ENCODE data around the gene KCNK1. TPM values are rescaled to one million over a fixed set of nuclear protein-coding genes. Genes with fewer than 3 reads are reported as not detected.

KCNK1 gene
- polyA plus RNA-seq, 1 of the 3 experiments (the other 2 are of a cell fraction), result 10.6 TPM

GRCh38 chr1:233671286-233671685 is 57.4 kb downstream of the KCNK1 start (continued):
- TF ChIP-seq POLR2AphosphoS5 (IDR thresholded peaks at IDR 0.05; ENCODE audit: low read depth, low read length), result no peak

DNA sequence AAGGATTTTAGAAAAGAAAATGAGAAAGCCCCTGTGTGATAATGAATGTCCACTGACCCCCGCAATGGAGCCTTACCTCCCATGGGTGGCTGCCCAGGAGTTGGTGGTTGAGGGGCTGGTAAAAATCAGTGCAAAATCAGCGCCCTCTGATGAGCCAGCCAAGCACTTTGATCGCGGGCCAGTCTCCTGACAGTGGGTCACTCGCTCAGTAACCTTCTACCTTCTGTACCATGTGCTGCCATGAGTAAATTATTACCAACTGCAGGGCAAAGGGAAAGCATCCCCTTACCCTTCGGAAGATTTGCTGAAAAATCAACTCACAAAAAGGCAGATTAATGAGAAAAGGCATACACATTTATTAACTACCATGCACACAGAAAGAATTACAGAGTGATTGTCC is 58.8 kb downstream of the KCNK1 start:
- H3K9ac ChIP-seq, result no peak overlapping the region
- no peaks in the 10 kb centered on the region for H3K9me2 ChIP-seq
- peaks cover 8 to 11% of the 10 kb centered on the region in 2 experiments for H3K36me3 ChIP-seq (replicated peaks in 1 of 2; ENCODE audit: control insufficient read depth in 1 of 2, insufficient read depth in 2 of 2, low read length in 1 of 2)
- WGBS (ENCODE audit: low lambda C conversion rate), result 89% methylated on average over 6 of the region's 6 CpGs
- ChIA-PET POLR2A (no interaction called here), CTCF (no interaction called here)
- H3K27ac ChIP-seq (ENCODE audit: low read depth in 2 of 2, low read length in 1 of 2), result no peak overlapping the region
- H4K20me1 ChIP-seq (ENCODE audit: insufficient read depth), result no peaks in the 10 kb centered on the region
- H3K9me3 ChIP-seq, result no peaks in the 10 kb centered on the region
- H3F3A ChIP-seq (replicated peaks; ENCODE audit: insufficient read depth), result no peaks in the 10 kb centered on the region
- H3K79me2 ChIP-seq (ENCODE audit: insufficient read depth), result no peaks in the 10 kb centered on the region
- H3K4me3 ChIP-seq (ENCODE audit: low read depth in 2 of 2, low read length in 1 of 2), result no peak overlapping the region
- TF ChIP-seq, protein P1, sequence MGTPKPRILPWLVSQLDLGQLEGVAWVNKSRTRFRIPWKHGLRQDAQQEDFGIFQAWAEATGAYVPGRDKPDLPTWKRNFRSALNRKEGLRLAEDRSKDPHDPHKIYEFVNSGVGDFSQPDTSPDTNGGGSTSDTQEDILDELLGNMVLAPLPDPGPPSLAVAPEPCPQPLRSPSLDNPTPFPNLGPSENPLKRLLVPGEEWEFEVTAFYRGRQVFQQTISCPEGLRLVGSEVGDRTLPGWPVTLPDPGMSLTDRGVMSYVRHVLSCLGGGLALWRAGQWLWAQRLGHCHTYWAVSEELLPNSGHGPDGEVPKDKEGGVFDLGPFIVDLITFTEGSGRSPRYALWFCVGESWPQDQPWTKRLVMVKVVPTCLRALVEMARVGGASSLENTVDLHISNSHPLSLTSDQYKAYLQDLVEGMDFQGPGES (IDR thresholded peaks at IDR 0.05; ENCODE audit: low read depth, low read length), result no peak
- no peak for TF ChIP-seq RXRA (IDR thresholded peaks at IDR 0.05; ENCODE audit: borderline replicate concordance, low read depth)
- TF ChIP-seq FOSL2 (IDR thresholded peaks at IDR 0.05; ENCODE audit: borderline replicate concordance, low read depth), result no peak
- TF ChIP-seq, protein P2, sequence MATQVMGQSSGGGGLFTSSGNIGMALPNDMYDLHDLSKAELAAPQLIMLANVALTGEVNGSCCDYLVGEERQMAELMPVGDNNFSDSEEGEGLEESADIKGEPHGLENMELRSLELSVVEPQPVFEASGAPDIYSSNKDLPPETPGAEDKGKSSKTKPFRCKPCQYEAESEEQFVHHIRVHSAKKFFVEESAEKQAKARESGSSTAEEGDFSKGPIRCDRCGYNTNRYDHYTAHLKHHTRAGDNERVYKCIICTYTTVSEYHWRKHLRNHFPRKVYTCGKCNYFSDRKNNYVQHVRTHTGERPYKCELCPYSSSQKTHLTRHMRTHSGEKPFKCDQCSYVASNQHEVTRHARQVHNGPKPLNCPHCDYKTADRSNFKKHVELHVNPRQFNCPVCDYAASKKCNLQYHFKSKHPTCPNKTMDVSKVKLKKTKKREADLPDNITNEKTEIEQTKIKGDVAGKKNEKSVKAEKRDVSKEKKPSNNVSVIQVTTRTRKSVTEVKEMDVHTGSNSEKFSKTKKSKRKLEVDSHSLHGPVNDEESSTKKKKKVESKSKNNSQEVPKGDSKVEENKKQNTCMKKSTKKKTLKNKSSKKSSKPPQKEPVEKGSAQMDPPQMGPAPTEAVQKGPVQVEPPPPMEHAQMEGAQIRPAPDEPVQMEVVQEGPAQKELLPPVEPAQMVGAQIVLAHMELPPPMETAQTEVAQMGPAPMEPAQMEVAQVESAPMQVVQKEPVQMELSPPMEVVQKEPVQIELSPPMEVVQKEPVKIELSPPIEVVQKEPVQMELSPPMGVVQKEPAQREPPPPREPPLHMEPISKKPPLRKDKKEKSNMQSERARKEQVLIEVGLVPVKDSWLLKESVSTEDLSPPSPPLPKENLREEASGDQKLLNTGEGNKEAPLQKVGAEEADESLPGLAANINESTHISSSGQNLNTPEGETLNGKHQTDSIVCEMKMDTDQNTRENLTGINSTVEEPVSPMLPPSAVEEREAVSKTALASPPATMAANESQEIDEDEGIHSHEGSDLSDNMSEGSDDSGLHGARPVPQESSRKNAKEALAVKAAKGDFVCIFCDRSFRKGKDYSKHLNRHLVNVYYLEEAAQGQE (IDR thresholded peaks at IDR 0.05; ENCODE audit: low read depth, low read length), result no peak
- no peak for TF ChIP-seq RAD21 (IDR thresholded peaks at IDR 0.05; ENCODE audit: low read length)
- no peak for TF ChIP-seq GATA2 (CRISPR knock-in tag; IDR thresholded peaks at IDR 0.05)
- no peak for TF ChIP-seq RCOR1 (IDR thresholded peaks at IDR 0.05; ENCODE audit: low read length)
- TF ChIP-seq EZH2phosphoT487 (IDR thresholded peaks at IDR 0.05; ENCODE audit: borderline replicate concordance, low read depth), result no peak
- TF ChIP-seq ELF1 (IDR thresholded peaks at IDR 0.05), result no peak
- TF ChIP-seq MXI1 (IDR thresholded peaks at IDR 0.05; ENCODE audit: low read depth, low read length), result no peak
- no peak for TF ChIP-seq JUND (IDR thresholded peaks at IDR 0.05)
- no peak for TF ChIP-seq GABPA (IDR thresholded peaks at IDR 0.05; ENCODE audit: low read depth)
- no peak for TF ChIP-seq FOXJ3 (CRISPR knock-in tag; IDR thresholded peaks at IDR 0.05)
- no peak for TF ChIP-seq FOXM1 (IDR thresholded peaks at IDR 0.05; ENCODE audit: low read depth)
- TF ChIP-seq, protein P3, sequence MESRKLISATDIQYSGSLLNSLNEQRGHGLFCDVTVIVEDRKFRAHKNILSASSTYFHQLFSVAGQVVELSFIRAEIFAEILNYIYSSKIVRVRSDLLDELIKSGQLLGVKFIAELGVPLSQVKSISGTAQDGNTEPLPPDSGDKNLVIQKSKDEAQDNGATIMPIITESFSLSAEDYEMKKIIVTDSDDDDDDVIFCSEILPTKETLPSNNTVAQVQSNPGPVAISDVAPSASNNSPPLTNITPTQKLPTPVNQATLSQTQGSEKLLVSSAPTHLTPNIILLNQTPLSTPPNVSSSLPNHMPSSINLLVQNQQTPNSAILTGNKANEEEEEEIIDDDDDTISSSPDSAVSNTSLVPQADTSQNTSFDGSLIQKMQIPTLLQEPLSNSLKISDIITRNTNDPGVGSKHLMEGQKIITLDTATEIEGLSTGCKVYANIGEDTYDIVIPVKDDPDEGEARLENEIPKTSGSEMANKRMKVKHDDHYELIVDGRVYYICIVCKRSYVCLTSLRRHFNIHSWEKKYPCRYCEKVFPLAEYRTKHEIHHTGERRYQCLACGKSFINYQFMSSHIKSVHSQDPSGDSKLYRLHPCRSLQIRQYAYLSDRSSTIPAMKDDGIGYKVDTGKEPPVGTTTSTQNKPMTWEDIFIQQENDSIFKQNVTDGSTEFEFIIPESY (IDR thresholded peaks at IDR 0.05; ENCODE audit: borderline replicate concordance, low read depth), result no peak
- TF ChIP-seq TCF12 (IDR thresholded peaks at IDR 0.05), result no peak
- no peak overlapping the region for H2AFZ ChIP-seq (ENCODE audit: low read depth)
- 0 out of 4 replicates have a peak, but pooled peaks cover 0 to 3% of the 10 kb centered on the region in 2 experiments for H3K4me1 ChIP-seq (ENCODE audit: control insufficient read depth in 1 of 2, insufficient read depth in 2 of 2, low read depth in 1 of 2, low read length in 1 of 2)
- H3K27me3 ChIP-seq (ENCODE audit: insufficient read depth), result no peaks in the 10 kb centered on the region
- H3K4me2 ChIP-seq, result no peak overlapping the region
- no peak for DNase-seq
